NCI-H524 treated with DMSO at 0.1 percent for 48 hours (cell line): ENCODE results near the gene ALOX15B.
"Not testable (repeated sequence)": the region's sequence is repeated elsewhere in the genome, so short reads cannot be mapped to it uniquely, and the experiment has no call there.

Experiments
- DNase-seq: peaks from one replicate; lab custom pipeline; 2025; lab: John Stamatoyannopoulos, UW

Gene ALOX15B

DNA sequence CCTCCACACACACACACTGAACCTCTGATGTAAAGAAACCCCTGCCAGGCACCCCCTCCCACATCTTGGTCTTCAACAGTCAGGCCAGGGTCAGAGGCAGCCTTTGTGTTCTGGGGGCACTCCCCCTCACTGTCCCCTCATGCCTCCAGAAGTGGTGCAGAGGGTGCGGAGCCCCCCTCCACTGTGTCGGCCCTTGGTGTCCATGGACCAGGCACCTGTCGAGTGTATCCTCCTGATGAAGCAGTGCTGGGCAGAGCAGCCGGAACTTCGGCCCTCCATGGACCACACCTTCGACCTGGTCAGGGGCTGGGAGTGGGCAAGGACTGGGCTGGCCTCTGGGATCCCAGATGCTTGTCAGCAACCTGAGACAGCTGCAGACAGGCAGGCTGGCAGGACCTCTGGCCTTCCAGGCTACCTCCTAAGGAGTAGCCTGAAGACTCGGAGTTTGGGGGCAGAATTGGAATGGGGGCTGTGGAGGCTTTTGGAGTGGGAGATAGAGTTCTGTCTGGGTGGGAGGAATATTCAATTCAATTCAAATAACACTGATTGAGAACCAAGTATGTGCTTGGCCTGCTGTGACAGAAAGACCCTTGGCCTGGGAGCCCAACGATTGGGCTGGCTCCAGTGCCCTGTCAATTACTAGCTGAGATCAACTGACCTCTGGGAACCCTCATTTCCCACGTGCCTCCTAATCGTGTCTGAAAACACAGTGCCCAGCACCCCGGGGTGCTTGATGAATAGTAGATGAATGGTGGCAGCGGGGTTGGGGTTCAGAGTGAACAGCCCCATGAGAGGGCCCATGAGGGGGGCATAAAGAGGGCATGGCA is 24.9 kb upstream of the ALOX15B start:
- no peak for DNase-seq

DNA sequence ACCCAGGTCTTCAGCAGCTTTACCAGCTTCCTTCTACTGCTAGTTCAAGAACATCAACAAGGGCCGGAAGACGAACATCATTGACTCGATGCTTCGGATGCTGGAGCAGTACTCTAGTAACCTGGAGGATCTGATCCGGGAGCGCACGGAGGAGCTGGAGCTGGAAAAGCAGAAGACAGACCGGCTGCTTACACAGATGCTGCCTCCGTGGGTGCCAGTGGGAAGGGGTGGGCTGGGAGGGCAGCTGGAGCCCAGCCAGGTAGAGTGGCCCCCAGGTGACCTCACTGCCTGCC is 24.4 kb upstream of the ALOX15B start:
- DNase-seq = no peak

DNA sequence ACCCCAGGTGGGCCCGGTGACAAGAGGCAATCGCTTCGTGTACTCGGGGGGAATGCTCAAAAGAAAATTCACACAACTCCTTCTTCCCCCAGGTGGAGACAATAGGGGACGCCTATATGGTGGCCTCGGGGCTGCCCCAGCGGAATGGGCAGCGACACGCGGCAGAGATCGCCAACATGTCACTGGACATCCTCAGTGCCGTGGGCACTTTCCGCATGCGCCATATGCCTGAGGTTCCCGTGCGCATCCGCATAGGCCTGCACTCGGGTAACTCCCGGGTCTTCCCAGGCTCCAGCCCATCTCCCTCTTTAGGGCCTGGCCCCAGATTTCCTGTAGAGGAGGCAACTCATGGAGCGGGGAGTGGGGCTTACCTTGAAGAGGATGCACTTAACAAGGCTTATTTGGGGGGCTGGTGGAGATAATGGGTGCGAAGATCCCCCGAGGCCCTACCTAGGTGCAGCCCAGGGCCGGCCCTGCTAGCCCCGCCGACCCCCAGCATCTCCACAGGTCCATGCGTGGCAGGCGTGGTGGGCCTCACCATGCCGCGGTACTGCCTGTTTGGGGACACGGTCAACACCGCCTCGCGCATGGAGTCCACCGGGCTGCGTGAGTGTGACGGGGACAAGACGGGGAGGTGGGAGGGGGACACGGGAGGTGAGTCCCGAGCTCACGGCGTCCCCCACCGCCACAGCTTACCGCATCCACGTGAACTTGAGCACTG is 23.5 kb upstream of the ALOX15B start:
- no peak for DNase-seq

DNA sequence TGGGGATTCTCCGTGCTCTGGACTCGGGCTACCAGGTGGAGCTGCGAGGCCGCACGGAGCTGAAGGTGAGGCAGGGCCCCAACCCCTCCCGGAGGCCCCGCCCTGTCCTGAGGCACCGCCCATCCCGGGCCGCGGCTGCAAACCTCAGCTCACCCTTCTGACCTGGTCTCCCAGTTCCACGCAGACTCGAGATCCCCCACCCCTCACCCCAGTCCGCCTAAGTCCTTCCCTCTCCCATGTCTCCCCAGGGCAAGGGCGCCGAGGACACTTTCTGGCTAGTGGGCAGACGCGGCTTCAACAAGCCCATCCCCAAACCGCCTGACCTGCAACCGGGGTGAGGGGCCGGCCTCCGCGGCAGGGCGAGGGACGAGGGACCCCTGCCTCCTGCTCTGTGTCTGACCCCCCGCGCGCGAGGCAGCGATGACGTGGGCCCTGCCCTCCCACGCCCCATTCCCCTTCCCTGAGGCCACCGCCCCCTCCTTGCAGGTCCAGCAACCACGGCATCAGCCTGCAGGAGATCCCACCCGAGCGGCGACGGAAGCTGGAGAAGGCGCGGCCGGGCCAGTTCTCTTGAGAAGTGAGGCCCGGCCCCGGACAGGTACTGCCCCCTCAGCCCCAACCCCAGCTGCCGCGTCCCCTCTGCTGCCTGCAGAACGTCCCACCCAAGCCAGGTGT is 22.8 kb upstream of the ALOX15B start:
- no peak for DNase-seq

DNA sequence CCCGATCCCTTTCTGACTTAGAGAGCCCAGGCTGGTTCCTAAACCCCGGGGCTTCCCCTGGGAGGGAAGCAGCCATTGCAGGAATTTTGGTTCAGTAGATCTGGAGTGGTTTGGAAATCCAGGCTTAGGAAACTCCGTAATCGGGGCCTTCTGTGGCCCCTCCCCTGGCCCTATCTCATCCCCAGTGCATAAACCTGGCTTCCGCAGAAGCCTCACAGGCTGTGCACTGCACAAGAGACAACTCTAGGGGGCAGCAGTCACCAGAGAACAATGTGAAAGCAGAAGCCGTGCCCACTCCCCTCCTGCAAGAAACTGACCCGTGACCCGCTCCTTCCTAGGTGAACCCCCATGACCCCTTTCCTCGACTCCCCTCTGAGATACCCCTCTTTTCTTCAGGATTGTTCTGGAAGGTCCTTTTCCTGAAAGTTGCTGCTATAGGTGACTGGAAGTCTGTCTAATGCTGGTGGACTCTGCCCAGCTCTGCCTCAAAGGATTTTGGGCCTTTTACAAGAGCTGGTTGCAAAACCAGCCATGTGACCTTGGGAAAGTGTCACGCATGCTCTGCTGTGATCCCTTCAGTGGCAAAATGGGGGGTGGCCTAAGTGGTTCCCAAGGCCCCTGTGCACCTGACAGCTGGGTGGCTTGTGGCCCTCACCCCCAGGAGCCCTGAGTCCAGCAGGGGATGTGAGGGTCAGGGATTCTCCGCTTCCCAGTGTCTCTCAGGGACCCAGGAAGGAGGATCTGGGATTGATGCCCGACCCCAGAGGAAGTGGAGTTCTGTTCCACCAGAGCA is 22.0 kb upstream of the ALOX15B start:
- no peak for DNase-seq

DNA sequence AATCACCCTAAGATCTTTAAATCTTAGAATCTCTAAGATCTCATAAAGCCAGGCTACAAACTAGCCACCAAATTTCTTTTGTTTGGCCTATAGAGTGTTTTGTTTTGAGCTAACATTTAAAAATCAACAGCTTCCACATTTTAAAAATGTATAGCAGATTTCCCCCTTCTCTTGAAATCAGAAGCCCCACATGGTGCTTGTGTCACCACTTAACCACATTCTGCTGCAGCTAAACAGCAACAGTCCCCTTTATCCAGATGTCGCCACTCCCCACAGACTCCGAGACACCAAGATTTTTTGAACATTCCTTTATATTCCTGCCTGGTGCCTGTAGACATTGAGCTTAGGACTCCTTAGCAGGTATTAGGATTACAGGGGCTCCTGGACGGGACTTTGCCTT is 20.4 kb upstream of the ALOX15B start:
- no peak for DNase-seq

DNA sequence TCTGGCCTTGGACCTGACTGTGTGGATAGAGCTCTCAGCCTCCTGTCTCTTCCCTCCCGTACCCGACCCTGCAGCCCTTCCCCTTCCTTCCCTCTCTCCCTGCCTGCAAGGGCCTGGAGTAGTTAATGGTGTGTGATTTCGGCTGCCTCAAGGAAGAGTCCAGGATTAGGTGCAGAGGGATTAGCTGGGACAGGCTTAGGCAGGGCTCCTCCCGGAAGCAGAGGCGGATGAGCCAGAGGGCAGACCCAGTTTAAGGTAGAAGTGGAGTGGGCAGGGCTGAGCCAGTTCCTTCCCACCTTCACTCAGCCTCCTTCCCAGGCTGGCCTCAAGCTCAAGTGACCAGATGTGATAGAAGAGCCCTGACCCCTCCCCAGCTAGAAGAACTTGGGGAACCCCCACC is 19.7 kb upstream of the ALOX15B start:
- DNase-seq = no peak

DNA sequence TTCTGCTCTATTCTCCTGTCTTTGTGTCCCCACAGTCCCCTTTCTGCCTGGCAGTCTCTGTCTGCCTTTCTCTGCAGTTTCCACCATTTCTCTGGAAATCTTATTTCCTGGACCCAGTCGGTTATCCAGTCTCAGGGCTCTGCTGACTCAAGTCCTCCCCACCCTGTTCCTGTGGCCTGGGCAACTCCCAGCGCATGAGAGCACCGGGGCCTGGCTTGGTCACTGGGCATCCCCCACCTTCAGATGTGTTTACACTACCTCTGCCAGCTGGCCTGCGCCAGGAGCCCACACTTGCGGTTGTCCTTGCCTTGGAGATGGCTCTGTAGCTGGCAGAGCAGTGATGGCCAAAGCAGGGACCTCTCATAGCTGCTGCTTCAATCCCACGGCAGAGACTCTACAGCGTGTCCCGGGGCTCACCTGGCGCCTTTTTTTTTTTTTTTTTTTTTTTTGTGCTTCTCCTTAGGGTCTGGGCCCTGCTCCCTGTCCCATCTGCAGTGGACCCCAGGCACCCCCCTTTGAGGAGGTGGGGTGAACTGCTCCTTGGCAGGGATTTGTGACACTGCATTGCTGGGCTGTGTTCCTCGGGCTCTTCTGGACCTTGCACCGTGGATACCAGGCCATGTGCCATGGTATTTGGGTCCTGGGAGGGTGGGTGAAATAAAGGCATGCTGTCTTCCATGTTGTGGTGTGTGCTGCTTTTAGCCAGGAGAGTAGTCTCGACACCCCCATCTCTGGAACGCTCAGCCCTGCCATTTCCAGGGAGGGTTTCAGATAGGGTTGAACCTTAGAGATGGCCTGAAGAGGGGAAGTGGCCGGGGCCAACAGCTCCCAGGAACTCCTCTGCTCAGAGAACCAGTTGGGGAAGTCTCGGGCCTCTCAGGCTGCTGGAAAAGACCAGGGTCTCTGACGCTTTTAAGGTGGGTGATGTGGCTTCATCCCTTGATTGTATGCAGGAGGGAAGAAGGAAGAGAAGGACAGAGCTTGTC is 18.9 kb upstream of the ALOX15B start:
- DNase-seq = no peak

DNA sequence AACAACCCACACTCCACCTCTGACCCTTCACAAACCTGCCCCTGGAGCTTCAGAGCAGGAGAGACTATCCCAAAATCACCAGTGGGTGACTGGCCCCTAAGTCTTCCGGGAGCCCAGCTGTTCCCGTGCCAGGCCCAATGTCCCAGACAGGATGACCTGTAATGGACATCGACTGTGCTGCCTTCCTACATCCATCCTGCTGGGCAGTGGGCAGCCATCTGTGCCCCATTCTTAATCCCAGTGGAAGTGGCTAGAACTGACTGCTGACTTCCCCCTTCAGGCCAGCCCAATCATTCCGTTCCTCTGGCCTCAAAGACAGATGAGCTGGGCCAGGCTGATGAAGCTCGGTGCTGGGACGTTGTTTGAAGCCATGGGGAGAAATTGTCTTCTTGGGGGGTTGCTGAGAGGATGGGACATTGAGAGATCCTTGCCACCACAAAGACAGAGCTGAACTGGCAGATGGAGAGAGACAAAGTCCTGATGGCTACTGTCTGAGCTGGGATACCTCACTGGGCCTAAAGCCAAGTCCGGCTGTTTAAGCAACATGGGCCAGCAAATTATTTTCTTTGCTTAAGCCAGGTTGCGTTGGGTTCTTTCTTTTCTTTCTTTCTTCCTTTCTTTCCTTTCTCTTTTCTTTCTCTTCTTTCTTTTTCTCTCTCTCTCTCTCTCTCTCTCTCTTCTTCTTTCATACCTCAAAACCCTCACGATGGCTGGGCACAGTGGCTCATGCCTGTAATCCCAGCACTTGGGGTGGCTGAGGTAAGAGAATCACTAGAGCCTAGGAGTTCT is 17.9 kb upstream of the ALOX15B start:
- DNase-seq = no peak

DNA sequence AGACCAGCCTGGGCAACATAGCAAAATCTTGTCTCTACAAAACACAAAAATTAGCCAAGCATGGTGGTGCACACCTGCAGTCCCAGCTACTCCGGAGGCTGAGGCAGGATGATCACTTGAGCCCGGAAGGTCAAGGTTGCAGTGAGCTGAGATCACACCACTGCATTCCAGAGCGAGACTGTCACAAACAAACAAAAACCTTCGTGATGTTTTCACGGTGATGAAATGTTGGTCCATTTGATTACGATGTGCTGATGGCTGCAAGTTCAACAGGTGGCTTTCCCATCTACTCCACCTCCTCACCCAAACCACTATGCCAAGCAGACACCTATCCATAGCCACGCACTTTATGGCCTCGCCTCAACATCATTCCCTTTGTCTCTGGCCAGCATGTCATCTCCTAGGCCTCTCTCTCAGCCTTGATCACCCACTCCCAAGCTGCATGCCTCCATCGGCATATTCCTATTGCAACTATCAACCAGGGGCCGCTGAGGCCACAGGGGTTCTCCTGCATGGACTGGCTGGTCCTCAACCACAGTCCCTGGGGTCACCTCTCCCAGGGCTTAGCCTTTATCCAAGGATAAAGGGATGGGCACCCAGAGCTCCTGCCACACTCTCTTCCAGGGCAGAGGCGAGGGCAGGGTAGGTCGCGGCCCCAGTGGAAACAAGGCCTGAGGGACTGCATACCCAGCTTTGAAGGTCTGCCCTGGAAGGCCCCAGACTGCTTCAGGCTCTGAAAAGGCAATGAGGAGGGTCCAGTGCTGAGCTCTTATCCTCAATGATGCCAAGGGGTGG is 17.1 kb upstream of the ALOX15B start:
- DNase-seq = no peak

DNA sequence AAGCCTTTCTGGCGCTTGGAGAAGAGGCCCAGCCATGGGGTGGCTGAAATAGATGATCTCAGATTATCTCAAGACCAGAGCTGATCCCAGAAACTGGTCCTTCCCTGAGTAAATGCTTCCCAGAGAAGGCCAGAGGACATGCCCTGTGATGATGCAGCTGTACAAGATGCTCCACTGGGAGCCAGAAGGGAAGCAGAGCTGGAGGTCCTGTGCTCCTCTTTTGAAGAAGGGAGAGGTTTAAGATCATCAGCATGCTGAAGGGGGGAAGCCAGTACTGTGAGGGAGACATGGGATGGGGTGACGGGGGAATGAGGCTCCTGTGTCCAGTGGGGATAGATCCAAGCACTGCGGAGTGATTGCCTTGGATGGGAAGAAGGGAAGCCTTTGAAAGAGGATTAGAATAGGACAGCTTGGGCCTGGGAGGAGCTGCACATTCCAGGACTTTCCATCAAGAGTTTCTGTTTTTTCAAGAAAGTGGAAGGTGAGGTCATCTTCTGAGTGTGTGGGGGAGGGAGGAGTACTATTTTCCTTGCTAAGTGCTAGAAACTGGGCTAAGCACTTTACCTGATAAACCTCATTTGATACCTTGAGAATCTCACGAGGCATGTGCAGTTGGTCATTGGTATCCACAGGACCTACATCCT is 16.4 kb upstream of the ALOX15B start:
- DNase-seq = no peak

DNA sequence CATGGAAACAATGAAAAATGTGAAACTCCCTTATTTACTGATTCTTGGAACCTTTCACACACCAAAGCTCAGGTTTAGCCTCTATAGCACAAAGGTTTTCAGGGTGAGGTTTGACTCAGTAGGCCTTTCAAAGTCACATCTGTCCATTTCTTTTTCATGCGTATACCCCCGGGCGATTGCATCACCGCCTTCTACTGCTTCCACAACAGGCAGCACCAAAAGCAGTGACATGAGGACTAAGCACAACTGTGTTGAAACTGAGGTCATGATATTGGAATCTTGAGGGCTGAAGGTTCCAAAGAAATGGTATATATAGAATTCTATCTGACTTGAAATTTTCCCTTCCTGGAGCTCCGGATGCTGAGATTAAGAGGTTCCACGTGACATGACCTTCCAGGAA is 14.7 kb upstream of the ALOX15B start:
- not testable (repeated sequence) for DNase-seq

DNA sequence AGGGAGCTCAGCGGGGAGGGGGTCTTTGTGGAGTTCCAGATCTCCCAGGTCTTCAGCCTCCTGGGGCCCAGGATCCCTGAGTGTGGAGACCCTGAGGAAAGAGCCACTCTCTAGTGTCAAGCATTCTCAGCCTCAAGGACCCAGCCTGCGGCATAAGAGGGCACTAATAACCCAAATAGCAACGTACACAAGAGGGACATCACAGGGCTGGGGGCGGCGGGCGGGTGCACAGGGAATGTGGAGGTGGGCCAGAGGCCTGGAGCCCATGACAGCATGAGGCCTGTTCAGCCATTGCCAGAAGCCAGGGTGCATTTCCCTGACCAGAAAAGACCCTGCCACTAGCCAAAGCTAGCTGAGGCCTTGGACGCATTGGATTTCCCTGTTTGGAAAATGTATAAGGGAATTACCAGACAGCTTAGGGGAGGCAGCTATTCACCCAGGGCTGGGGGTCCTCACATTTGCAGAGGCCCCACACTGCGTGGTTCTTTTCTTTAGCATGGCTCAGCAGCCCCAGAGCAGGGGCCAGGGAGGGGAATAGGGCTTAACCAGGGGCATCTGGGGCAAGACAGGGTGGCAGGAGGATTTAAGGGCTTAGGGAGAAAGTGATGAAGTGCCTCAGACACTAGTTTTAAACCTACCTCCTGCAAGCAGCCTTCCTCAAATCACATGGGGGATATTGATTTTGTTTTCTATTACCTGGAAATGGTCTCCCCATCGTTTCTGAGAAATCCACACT is 13.5 kb upstream of the ALOX15B start:
- no peak for DNase-seq

DNA sequence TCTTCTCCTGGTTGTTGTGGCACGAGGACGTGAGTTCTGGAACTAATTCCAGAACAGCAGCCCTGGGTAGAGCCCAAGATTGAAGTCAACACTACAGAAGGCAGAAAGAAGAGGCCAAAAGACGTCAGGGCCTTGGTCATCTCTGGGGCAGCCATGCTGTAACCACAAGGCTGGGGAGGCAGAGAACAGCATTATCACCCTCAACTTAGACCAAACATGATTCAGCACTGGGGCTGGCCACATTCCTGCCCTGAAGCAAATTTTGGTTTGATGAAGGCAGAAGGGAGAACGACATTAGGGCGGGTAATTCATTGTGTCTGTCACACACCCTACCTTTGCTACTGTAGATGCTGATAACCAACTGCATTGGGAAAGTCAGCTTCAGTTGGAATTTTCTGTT is 9.7 kb upstream of the ALOX15B start:
- no peak for DNase-seq

DNA sequence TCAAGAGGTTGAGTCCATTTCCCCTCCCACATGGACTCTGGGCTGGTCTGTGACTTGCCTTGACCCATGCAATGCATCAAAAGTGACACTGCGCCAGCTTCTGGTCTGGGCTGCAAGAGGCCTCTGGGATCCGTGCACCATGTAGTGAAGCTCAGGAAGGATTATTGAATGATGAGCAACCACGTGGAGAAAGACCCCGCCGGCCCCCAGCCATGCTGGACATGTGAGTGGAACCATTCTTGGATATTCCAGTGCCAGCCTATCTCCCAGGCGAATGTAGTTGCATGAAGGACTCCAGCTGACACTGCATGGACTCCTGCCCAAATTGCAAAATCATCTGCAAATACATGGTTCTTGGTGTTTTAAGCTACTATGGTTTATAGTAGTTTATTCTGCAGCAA is 7.6 kb upstream of the ALOX15B start:
- DNase-seq = no peak

DNA sequence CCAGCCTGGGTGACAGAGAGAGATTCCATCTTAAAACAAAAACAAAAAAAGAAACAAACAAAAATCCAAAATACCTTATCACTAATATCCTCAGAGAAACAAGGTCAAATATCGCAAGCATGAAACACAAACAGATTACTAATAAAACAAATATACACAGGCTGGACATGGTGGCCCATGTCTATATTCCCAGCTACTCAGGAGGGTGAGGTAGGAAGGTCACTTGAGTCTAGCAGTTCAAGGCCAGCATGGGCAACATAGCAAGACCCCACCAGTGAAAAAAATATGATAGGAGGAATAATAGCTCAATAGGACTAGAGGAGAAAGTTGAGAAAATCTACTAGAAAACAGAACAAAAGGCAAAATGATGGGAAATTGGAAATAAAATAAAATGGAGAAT is 6.9 kb upstream of the ALOX15B start:
- DNase-seq = no peak

DNA sequence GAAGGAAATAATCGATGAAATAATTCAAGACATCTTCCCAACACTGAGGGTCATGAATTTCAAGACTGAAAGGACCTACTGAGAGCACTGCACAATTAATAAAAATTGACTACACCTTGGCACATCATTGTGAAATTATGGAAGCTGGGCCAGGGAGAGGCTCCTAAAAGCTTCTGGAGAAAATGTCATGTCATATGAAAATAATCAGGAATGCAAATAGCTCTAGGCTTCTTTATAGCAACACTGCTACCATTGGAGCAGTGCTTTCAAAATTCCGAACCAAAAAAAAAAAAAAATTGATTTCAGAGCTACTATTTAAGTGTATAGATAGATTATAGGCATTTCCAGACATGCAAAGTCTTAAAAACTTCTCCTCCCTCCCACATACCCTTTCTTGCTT is 6.4 kb upstream of the ALOX15B start:
- DNase-seq = no peak

DNA sequence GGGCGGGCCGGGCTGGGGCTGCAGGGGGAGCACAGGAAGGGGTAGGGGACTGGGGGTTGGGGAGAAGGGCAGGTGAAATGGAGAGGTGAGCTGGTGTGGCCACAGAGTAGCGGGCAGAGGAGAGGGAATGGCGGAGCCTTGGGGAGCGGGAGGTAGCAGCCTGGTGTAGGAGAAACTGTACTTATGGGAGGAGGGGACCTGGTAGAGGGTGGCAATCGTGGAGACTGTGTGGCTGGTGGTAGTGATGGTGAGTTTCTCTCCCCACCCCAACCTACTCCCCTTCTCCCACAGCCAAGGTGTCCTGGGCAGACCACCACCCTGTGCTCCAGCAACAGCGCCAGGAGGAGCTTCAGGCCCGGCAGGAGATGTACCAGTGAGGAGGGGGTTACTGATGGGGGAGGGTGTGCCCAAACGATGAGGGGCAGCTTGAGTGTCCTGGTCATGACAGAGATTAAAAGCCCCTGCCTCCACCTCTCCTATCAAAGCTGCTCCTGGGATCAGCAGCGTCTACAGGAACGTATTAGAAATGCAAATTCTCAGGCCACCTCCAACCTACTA is 831 bp downstream of the ALOX15B start:
- DNase-seq = no peak
